Measurements from ENCODE around the gene ANXA2R. TPM values are rescaled to one million over a fixed set of nuclear protein-coding genes. Genes with fewer than 3 reads are reported as not detected.
A peak's percentile ranks its signal among the peaks of the same experiment; 100 is the strongest.
"Not testable (repeated sequence)": the region's sequence is repeated elsewhere in the genome, so short reads cannot be mapped to it uniquely, and the experiment has no call there.

Gene ANXA2R, protein sequence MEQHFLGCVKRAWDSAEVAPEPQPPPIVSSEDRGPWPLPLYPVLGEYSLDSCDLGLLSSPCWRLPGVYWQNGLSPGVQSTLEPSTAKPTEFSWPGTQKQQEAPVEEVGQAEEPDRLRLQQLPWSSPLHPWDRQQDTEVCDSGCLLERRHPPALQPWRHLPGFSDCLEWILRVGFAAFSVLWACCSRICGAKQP
- 6.2 TPM for total RNA-seq (2013)
- 1 to 10 TPM; 2.3 to 6.4 (median 3.1) TPM for polyA plus RNA-seq
- 3.5 and 8.5 TPM in 2 replicates for polyA minus RNA-seq
- total RNA-seq = 0.41 to 18.3 (median 6.9) reads per million in 11 experiments

DNA sequence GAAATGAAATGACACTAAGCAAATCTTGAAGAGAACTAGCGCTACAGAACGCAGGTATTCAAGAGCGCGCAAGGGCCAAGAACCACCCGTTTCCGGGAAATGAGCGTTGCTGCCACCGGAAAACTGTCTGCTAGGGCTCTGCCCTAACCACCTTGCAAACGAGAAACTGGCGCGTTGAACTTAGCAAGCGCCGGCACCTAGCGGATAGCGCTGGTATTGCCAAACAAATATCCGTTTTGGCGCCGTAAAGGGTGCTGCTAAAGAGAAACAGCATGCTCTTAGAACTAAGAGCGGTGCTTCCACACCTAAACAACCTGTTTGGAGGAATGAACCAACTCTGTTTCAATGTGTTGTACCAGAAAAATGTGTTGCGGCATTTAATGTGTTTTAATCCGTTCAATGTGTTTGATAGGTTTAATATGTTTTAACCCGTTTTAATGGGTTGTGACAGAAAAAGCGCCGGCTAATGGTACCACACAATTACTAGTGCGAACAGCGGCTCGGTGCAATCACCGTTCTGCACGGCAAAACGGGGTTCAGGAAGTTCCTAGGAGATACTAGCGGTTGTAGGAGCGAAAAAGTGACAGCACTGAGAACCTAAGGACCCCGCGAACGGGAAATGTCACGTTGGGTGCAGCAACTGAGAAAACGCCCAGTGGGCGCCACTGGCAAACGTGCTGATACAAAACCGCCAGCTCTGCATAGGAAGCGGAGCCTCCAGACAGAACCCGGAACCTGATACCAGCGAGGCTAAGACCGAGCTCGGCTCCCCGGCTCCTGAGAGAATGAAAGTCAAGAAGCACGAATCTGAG lies at the start of gene ANXA2R:
Gene ANXA2R (minus strand): TSS at position 33 of the 812 bp plus-strand sequence. CDS start 273 bp downstream, outside the sequence.
- peak within 1 kb of the TSS; percentile 97 for H2AFZ ChIP-seq (ENCODE audit: insufficient read depth, low read depth, low read length, poor library complexity, severe bottlenecking)
- H3K9ac ChIP-seq (ENCODE audit: insufficient read depth, low read length, poor library complexity, severe bottlenecking) = peak within 1 kb of the TSS; percentile 99
- Mint-ChIP-seq H3K27me3 (ENCODE audit: low read depth in 3 of 3) (no peaks in the 10 kb centered on the region), H3K4me3 (peak within 1 kb of the TSS; percentile 90 to 95), H3K27ac (peak within 1 kb of the TSS; percentile 97 to 100 (median 98)), H3K4me1 (peaks cover 47% of the 10 kb centered on the region), H3K9me3 (peaks cover 0 to 15% (median 2%) of the 10 kb centered on the region in 7 donors), H3K36me3 (peaks cover 6% of the 10 kb centered on the region in 2 donors)
- peak within 1 kb of the TSS; percentile 100 for H3K27ac ChIP-seq (ENCODE audit: low read depth in 1 of 2, low read length in 2 of 2)
- H4K20me1 ChIP-seq (ENCODE audit: insufficient read depth, low read length) = no peaks in the 10 kb centered on the region
- H3K9me3 ChIP-seq (replicated peaks in 1 of 2; ENCODE audit: control insufficient read depth in 1 of 2, insufficient read depth in 1 of 2, low read length in 2 of 2) = no peaks in the 10 kb centered on the region
- TF ChIP-seq, protein P1, sequence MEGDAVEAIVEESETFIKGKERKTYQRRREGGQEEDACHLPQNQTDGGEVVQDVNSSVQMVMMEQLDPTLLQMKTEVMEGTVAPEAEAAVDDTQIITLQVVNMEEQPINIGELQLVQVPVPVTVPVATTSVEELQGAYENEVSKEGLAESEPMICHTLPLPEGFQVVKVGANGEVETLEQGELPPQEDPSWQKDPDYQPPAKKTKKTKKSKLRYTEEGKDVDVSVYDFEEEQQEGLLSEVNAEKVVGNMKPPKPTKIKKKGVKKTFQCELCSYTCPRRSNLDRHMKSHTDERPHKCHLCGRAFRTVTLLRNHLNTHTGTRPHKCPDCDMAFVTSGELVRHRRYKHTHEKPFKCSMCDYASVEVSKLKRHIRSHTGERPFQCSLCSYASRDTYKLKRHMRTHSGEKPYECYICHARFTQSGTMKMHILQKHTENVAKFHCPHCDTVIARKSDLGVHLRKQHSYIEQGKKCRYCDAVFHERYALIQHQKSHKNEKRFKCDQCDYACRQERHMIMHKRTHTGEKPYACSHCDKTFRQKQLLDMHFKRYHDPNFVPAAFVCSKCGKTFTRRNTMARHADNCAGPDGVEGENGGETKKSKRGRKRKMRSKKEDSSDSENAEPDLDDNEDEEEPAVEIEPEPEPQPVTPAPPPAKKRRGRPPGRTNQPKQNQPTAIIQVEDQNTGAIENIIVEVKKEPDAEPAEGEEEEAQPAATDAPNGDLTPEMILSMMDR (IDR thresholded peaks at IDR 0.05) = peak; percentile 87
- peaks cover 36 to 43% of the 10 kb centered on the region in 2 donors for H3K4me1 ChIP-seq (ENCODE audit: control insufficient read depth in 1 of 2, insufficient read depth in 2 of 2, low read length in 2 of 2)
- intact Hi-C loops (cut with micrococcal nuclease) = loop anchor here (1.0 to 5.0 kb wide), 7 partner anchors 20 to 1113 kb away; partner anchors contain the start of gene FBXO4 (in 1 of the 2)
- peak; percentile 90 to 96 (median 92) for DNase-seq
- peaks cover 27% of the 10 kb centered on the region for H3K79me2 ChIP-seq (ENCODE audit: insufficient read depth, low read length)
- H3K27me3 ChIP-seq (ENCODE audit: control insufficient read depth in 2 of 2, insufficient read depth in 2 of 2, low read length in 2 of 2) = no peaks in the 10 kb centered on the region
- no peaks in the 10 kb centered on the region for H3K36me3 ChIP-seq (replicated peaks in 1 of 2; ENCODE audit: control insufficient read depth in 1 of 2, insufficient read depth in 2 of 2, low read length in 2 of 2)
- H3K4me2 ChIP-seq (replicated peaks; ENCODE audit: extremely low read depth, low read length, poor library complexity, severe bottlenecking) = peak within 1 kb of the TSS; percentile 99
- under 1% methylated on average over 40 of the region's 47 CpGs for WGBS (ENCODE audit: insufficient coverage)
- peak within 1 kb of the TSS; percentile 67 to 81 (median 70) for H3K4me3 ChIP-seq (replicated peaks in 1 of 3; ENCODE audit: low read depth in 2 of 3, low read length in 3 of 3)

DNA sequence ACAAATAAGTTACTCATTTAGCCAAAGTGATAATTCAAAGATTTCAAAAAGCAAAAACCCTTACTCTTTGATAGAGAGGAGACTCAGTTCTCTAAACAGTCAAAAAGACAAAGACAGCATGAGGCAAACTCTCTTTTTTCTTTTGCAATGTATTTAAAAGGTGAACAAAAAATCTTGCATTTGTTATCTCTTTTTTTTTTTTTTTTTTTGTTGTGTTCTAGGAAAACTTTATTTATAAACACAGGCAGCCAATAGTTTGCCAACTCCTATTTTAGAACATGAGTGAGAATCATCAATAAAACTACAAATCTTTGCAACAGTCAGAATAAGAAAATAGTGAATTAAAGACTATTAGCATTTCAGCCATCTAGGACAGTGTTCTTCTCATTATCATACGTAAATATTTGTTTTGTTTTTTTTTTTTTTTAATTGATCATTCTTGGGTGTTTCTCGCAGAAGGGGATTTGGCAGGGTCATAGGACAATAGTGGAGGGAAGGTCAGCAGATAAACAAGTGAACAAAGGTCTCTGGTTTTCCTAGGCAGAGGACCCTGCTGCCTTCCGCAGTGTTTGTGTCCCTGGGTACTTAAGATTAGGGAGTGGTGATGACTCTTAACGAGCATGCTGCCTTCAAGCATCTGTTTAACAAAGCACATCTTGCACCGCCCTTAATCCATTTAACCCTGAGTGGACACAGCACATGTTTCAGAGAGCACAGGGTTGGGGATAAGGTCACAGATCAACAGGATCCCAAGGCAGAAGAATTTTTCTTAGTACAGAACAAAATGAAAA lies 46.2 kb upstream of the ANXA2R start:
- H3K27me3 ChIP-seq (ENCODE audit: control insufficient read depth in 2 of 2, insufficient read depth in 2 of 2, low read length in 2 of 2); H4K20me1 ChIP-seq (ENCODE audit: insufficient read depth, low read length); DNase-seq; intact Hi-C loops (cut with micrococcal nuclease); H3K79me2 ChIP-seq (ENCODE audit: insufficient read depth, low read length); H3K4me1 ChIP-seq (ENCODE audit: control insufficient read depth in 1 of 2, insufficient read depth in 2 of 2, low read length in 2 of 2); H3K9ac ChIP-seq (ENCODE audit: insufficient read depth, low read length, poor library complexity, severe bottlenecking); H3K27ac ChIP-seq (ENCODE audit: low read depth in 1 of 2, low read length in 2 of 2); H3K27ac Mint-ChIP-seq; H2AFZ ChIP-seq (ENCODE audit: insufficient read depth, low read depth, low read length, poor library complexity, severe bottlenecking); H3K4me3 Mint-ChIP-seq; H3K27me3 Mint-ChIP-seq (ENCODE audit: low read depth in 3 of 3); H3K4me2 ChIP-seq (replicated peaks; ENCODE audit: extremely low read depth, low read length, poor library complexity, severe bottlenecking); H3K4me1 Mint-ChIP-seq; H3K4me3 ChIP-seq (replicated peaks in 1 of 3; ENCODE audit: low read depth in 2 of 3, low read length in 3 of 3): not testable (repeated sequence)
- no CpG with 5 or more reads among the region's 5 CpGs for WGBS (ENCODE audit: insufficient coverage)
- H3K9me3 Mint-ChIP-seq = peaks cover 0 to 15% (median 7%) of the 10 kb centered on the region in 7 donors
- peaks cover 6 to 21% of the 10 kb centered on the region in 2 donors for H3K36me3 Mint-ChIP-seq
- Histone ChIP-seq H3K36me3 (replicated peaks in 1 of 2; ENCODE audit: control insufficient read depth in 1 of 2, insufficient read depth in 2 of 2, low read length in 2 of 2) (peaks cover 0 to 13% of the 10 kb centered on the region in 2 donors), H3K9me3 (replicated peaks in 1 of 2; ENCODE audit: control insufficient read depth in 1 of 2, insufficient read depth in 1 of 2, low read length in 2 of 2) (peaks cover 7 to 15% of the 10 kb centered on the region in 2 donors)

Data from CD14-positive monocyte (primary cell).